Keratinocyte (primary cell): ENCODE results near the gene TRIM63. TPM values are rescaled to one million over a fixed set of nuclear protein-coding genes. Genes with fewer than 3 reads are reported as not detected.

Experiments
- DNase-seq: peaks from one replicate; pipeline ENCODE4 v3.0.0-alpha.2; 2011; ENCODE audit warnings: low read depth, missing footprints, low spot score
- FAIRE-seq: peaks from 2 replicates; lab custom pipeline; 2011; peaks lifted over from hg19 to GRCh38; lab: Jason Lieb, UNC
- H2AFZ ChIP-seq: 2 replicates; pipeline ENCODE4 v1.6.0; 2012; ENCODE audit warnings: low read length, control low read depth, inconsistent platforms; ENCODE audit not compliant: control insufficient read depth
- H3K27ac ChIP-seq: 2 replicates; pipeline ENCODE4 v1.5.1; 2011; ENCODE audit warnings: low read length; ENCODE audit not compliant: control insufficient read depth, insufficient read depth
- H3K27me3 ChIP-seq: 3 replicates; pipeline ENCODE4 v1.6.0; 2011; ENCODE audit warnings: low read length; ENCODE audit not compliant: control insufficient read depth, insufficient read depth; ENCODE audit errors: extremely low read depth
- H3K36me3 ChIP-seq, 2 experiments: 2 replicates in 1 of 2; 3 replicates in 1 of 2; pipeline ENCODE4 v1.5.1; 2011; ENCODE audit warnings: low read length in 2 of 2, mild to moderate bottlenecking in 1 of 2; ENCODE audit not compliant: control insufficient read depth in 2 of 2, insufficient read depth in 2 of 2; ENCODE audit errors: extremely low read depth in 1 of 2
- H3K4me1 ChIP-seq: 3 replicates; pipeline ENCODE4 v1.5.1; 2011; ENCODE audit warnings: low read length; ENCODE audit not compliant: control insufficient read depth, insufficient read depth; ENCODE audit errors: extremely low read depth
- H3K4me2 ChIP-seq: 3 replicates; pipeline ENCODE4 v1.6.0; 2011; ENCODE audit warnings: low read depth, low read length; ENCODE audit not compliant: control insufficient read depth, insufficient read depth; ENCODE audit errors: extremely low read depth
- H3K4me3 ChIP-seq, 3 experiments: fragments of 200-600 bp in 1 of 3; sonication (generic) in 1 of 3; 2 replicates in 2 of 3; 3 replicates in 1 of 3; pipeline ENCODE4 v1.5.1; 2011 to 2016; ENCODE audit warnings: low read length in 3 of 3, mild to moderate bottlenecking in 3 of 3, control low read depth in 2 of 3, inconsistent platforms in 1 of 3, low read depth in 1 of 3, mixed read lengths in 1 of 3, mixed run types in 1 of 3, moderate library complexity in 1 of 3; ENCODE audit not compliant: control insufficient read depth in 2 of 3, insufficient read depth in 2 of 3; ENCODE audit errors: extremely low read depth in 1 of 3
- H3K79me2 ChIP-seq: 2 replicates; pipeline ENCODE4 v1.6.0; 2012; ENCODE audit warnings: low read length; ENCODE audit not compliant: control insufficient read depth, insufficient read depth
- H3K9ac ChIP-seq: 3 replicates; pipeline ENCODE4 v1.6.0; 2011; ENCODE audit warnings: low read length; ENCODE audit not compliant: control insufficient read depth, insufficient read depth; ENCODE audit errors: extremely low read depth
- H3K9me1 ChIP-seq: 3 replicates; pipeline ENCODE4 v1.6.0; 2011; ENCODE audit warnings: low read length; ENCODE audit not compliant: control insufficient read depth, insufficient read depth; ENCODE audit errors: extremely low read depth
- H3K9me3 ChIP-seq: 2 replicates; pipeline ENCODE4 v1.5.1; 2012; ENCODE audit warnings: low read depth, low read length; ENCODE audit not compliant: control insufficient read depth
- H4K20me1 ChIP-seq: 3 replicates; pipeline ENCODE4 v1.6.0; 2011; ENCODE audit warnings: low read length; ENCODE audit not compliant: control insufficient read depth, insufficient read depth; ENCODE audit errors: extremely low read depth
- CTCF ChIP-seq, 3 experiments: IDR thresholded peaks in 1 of 3; conservative IDR thresholded peaks in 1 of 3; optimal IDR thresholded peaks in 1 of 3; 2 replicates in 2 of 3; 3 replicates in 1 of 3; pipeline versions ENCODE3 to v1.5.1; 2011; ENCODE audit warnings: low read length in 3 of 3, mild to moderate bottlenecking in 3 of 3, moderate library complexity in 2 of 3, control low read depth in 1 of 3, inconsistent platforms in 1 of 3; ENCODE audit not compliant: insufficient read depth in 2 of 3; ENCODE audit errors: extremely low read depth in 1 of 3
- EZH2 ChIP-seq: IDR thresholded peaks from one replicate; pipeline ENCODE4 v1.6.1; 2012; ENCODE audit warnings: inconsistent platforms, mild to moderate bottlenecking, low read length, moderate library complexity
- dilution Hi-C: fragments of 300-500 bp; cut with MboI; formaldehyde crosslinking; loops from one replicate; pipeline ENCODE4 v1.7.0; 2020; ENCODE audit warnings: low sequenced_read_pairs; ENCODE audit not compliant: extremely low pct_ligation_motif_present
- polyA plus RNA-seq, 5 experiments: library from polyadenylated mRNA; depleted of rRNA in 3 of 5; stranded (reverse) in 3 of 5; stranded (forward) in 1 of 5; unstranded in 1 of 5; fragments of >200 nt; gene quantifications; 1 replicate in 1 of 5; 2 replicates in 3 of 5; 3 replicates in 1 of 5; pipeline versions ENCODE4 v1.2.1 to v1.2.3, GENCODE V29; 2011 to 2012; ENCODE audit warnings: missing spikeins in 2 of 5, low read depth in 1 of 5, low replicate concordance in 1 of 5

Gene TRIM63
- polyA plus RNA-seq, 1 donor (not counting 4 experiments of a cell fraction or from before 2014, with no cell fraction given), result not detected

GRCh38 chr1:26047278-26047874 lies 20.1 kb downstream of the TRIM63 start:
- H3K79me2 ChIP-seq, result no peaks in the 10 kb centered on the region
- no peak overlapping the region for H3K27ac ChIP-seq
- H3K4me1 ChIP-seq, result no peaks in the 10 kb centered on the region
- H3K27me3 ChIP-seq, result peaks cover 74% of the 10 kb centered on the region
- no peaks in the 10 kb centered on the region for H3K9me3 ChIP-seq
- dilution Hi-C loops, result no loop called here
- no peak overlapping the region for H3K9ac ChIP-seq
- FAIRE-seq (no peak), DNase-seq (no peak)
- peaks cover 3% of the 10 kb centered on the region for H4K20me1 ChIP-seq
- H3K9me1 ChIP-seq, result no peaks in the 10 kb centered on the region
- H3K36me3 ChIP-seq, result no peaks in the 10 kb centered on the region
- TF ChIP-seq EZH2 (no peak), CTCF (optimal IDR thresholded peaks at IDR 0.05 in 1 of 3, IDR thresholded peaks at IDR 0.05 in 1 of 3, conservative IDR thresholded peaks at IDR 0.05 in 1 of 3; ENCODE audit: extremely low read depth in 1 of 3, insufficient read depth in 2 of 3, low read length in 3 of 3) (no peak)
- no peak overlapping the region for H2AFZ ChIP-seq
- H3K4me3 ChIP-seq, result no peak overlapping the region
- H3K4me2 ChIP-seq, result no peak overlapping the region

DNA sequence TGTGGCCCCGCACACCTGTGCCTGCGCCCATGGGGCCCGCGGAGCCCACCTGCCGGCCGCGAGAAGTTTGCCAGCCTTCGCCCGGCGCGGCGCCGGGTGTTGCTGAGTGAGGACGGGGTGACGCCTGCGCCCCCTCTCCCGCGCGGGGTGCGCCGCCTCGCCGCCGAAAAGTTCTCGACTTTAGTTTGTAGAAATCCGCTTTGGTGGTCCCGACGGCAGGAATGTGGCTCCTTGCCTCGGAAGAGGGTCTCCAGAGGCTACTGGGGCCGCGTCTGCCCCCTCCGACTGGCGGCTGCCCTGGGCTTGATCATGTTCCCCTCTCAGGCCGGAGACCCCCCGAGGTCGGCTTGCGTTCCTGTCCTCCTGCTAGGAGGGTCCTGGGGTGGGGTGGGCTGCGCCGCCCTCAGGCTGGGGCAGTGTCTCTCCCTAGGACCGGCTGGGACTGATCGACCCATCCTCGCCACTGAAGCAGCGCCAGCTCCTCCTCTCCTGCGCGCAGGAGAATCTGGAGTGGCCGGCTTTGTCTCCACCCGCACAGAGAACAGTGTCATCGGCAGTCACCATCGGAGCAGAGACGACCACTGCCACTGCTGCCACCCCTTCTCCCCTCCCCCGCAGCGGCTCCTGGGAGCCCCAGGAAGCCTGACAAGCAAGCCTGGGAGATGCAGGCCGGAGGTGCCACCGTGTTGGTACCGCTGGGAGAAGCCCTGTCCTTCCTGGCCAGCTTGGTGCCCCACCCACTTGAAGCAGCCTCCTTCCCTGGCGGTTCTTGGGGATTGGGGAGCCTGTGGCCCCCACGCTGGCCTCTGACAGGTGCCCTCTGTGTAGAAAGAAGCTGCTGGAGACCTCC lies 21.0 kb downstream of the TRIM63 start:
- Histone ChIP-seq H4K20me1 (peaks cover 3% of the 10 kb centered on the region), H3K27me3 (peaks cover 78% of the 10 kb centered on the region), H2AFZ (no peak overlapping the region), H3K79me2 (no peaks in the 10 kb centered on the region), H3K4me2 (no peak overlapping the region), H3K4me1 (no peaks in the 10 kb centered on the region), H3K36me3 (no peaks in the 10 kb centered on the region), H3K9me1 (no peaks in the 10 kb centered on the region), H3K9me3 (no peaks in the 10 kb centered on the region), H3K9ac (no peak overlapping the region), H3K27ac (no peak overlapping the region), H3K4me3 (no peak overlapping the region)
- FAIRE-seq, result no peak
- dilution Hi-C loops, result no loop called here
- TF ChIP-seq CTCF (optimal IDR thresholded peaks at IDR 0.05 in 1 of 3, IDR thresholded peaks at IDR 0.05 in 1 of 3, conservative IDR thresholded peaks at IDR 0.05 in 1 of 3; ENCODE audit: extremely low read depth in 1 of 3, insufficient read depth in 2 of 3, low read length in 3 of 3) (no peak), EZH2 (peak; percentile 64)
- no peak for DNase-seq
